Stomach (tissue), 4 donors: Measurements from ENCODE around the gene PCDH9.

Source experiments
- EP300 ChIP-seq: sonication (generic); formaldehyde crosslinking; IDR thresholded peaks from one replicate; pipeline ENCODE4 v1.6.1; 2017; ENCODE audit warnings: antibody characterized with exemption
- POLR2A ChIP-seq, 4 donors: fragments of 450-650 bp; IDR thresholded peaks; one replicate each; pipeline ENCODE4 v1.6.1; 2016; ENCODE audit warnings: antibody characterized with exemption in 4 of 4, control low read depth in 2 of 4, mild to moderate bottlenecking in 1 of 4, moderate library complexity in 1 of 4
- POLR2AphosphoS5 ChIP-seq, 3 donors: sonication (generic); formaldehyde crosslinking; IDR thresholded peaks; one replicate each; pipeline ENCODE4 v1.6.1; 2016; ENCODE audit warnings: antibody characterized with exemption in 3 of 3
- TF ChIP-seq, protein P1 (sequence below), 7 experiments: fragments of 450-650 bp in 4 of 7; fragments of 200-600 bp in 3 of 7; sonication (generic) in 3 of 7; IDR thresholded peaks; one replicate each; pipeline ENCODE4 v1.5.1; 2016 to 2019; ENCODE audit warnings: antibody characterized with exemption in 7 of 7, control low read depth in 2 of 7, mild to moderate bottlenecking in 1 of 7

DNA sequence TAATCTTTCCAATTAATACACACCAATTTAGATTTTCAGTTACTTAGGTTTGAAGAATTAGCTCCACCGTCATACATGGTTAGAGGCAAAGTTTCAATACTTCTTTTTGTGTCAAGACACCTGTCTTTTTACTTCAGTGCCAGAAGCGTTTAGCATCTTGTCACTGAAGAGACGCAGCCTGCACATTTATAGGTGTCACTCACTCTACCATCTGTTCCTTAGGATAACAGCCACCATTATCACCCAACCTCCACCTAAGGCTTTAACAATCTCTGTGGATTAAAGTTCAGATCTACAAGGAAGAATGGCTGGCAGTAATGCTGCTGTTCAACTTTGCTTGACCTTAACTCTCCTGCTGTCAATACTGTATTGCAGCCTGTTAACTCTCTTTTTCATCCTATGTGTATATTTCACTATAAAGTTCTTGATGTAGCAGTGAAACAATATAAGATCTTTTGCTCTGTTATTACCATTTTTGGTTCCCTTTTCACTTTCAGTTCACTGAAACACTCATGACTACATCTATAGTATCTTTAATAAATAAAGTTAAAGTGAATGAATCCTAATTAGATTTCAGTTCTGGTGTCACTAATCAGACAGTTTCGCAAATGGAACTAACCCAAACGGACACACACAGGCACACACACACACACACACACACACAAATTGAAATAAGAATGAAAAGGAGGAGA lies 435.6 kb downstream of the PCDH9 start:
- TF ChIP-seq POLR2A (IDR thresholded peaks at IDR 0.05): no peak
- no peak for TF ChIP-seq EP300
- TF ChIP-seq, protein P1, sequence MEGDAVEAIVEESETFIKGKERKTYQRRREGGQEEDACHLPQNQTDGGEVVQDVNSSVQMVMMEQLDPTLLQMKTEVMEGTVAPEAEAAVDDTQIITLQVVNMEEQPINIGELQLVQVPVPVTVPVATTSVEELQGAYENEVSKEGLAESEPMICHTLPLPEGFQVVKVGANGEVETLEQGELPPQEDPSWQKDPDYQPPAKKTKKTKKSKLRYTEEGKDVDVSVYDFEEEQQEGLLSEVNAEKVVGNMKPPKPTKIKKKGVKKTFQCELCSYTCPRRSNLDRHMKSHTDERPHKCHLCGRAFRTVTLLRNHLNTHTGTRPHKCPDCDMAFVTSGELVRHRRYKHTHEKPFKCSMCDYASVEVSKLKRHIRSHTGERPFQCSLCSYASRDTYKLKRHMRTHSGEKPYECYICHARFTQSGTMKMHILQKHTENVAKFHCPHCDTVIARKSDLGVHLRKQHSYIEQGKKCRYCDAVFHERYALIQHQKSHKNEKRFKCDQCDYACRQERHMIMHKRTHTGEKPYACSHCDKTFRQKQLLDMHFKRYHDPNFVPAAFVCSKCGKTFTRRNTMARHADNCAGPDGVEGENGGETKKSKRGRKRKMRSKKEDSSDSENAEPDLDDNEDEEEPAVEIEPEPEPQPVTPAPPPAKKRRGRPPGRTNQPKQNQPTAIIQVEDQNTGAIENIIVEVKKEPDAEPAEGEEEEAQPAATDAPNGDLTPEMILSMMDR (IDR thresholded peaks at IDR 0.05): no peak
- no peak for TF ChIP-seq POLR2AphosphoS5 (IDR thresholded peaks at IDR 0.05)
